ENCODE results near the gene SMIM31. TPM values are rescaled to one million over a fixed set of nuclear protein-coding genes. Genes with fewer than 3 reads are reported as not detected.

Gene SMIM31
- not detected in 3 replicates for polyA plus RNA-seq
- polyA plus RNA-seq (2011; ENCODE audit: low read depth) = not detected
- polyA plus RNA-seq (2011; cell fraction: cytosol; rRNA removed) = not detected in 2 replicates
- polyA plus RNA-seq (2011; cell fraction: nucleus; rRNA removed) = not detected in 2 replicates
- polyA plus RNA-seq (2012; ENCODE audit: low replicate concordance) = not detected in 2 replicates
- polyA minus RNA-seq = not detected in 3 replicates
- polyA minus RNA-seq (2011; cell fraction: cytosol; rRNA and poly(A)+ RNA removed) = not detected
- not detected in 2 replicates for polyA minus RNA-seq (2011; cell fraction: nucleus; rRNA and poly(A)+ RNA removed)

- no peak for TF ChIP-seq EZH2 (IDR thresholded peaks at IDR 0.05; ENCODE audit: low read length)
- TF ChIP-seq CTCF (optimal IDR thresholded peaks at IDR 0.05 in 1 of 3, IDR thresholded peaks at IDR 0.05 in 1 of 3, conservative IDR thresholded peaks at IDR 0.05 in 1 of 3; ENCODE audit: extremely low read depth in 1 of 3, insufficient read depth in 2 of 3, low read length in 3 of 3) = no peak
- Histone ChIP-seq H3K9me1 (ENCODE audit: control insufficient read depth, extremely low read depth, insufficient read depth, low read length) (no peaks in the 10 kb centered on the region), H3K4me2 (ENCODE audit: control insufficient read depth, extremely low read depth, insufficient read depth, low read depth, low read length) (no peak within 1 kb of the TSS), H2AFZ (ENCODE audit: control insufficient read depth, low read length) (no peak within 1 kb of the TSS), H3K27ac (ENCODE audit: control insufficient read depth, insufficient read depth, low read length) (no peak within 1 kb of the TSS), H3K79me2 (ENCODE audit: control insufficient read depth, insufficient read depth, low read length) (no peaks in the 10 kb centered on the region), H3K27me3 (ENCODE audit: control insufficient read depth, extremely low read depth, insufficient read depth, low read length) (no peaks in the 10 kb centered on the region), H3K36me3 (ENCODE audit: control insufficient read depth in 2 of 2, extremely low read depth in 1 of 2, insufficient read depth in 2 of 2, low read length in 2 of 2) (no peaks in the 10 kb centered on the region), H4K20me1 (ENCODE audit: control insufficient read depth, extremely low read depth, insufficient read depth, low read length) (no peaks in the 10 kb centered on the region), H3K4me1 (ENCODE audit: control insufficient read depth, extremely low read depth, insufficient read depth, low read length) (no peaks in the 10 kb centered on the region), H3K9ac (ENCODE audit: control insufficient read depth, extremely low read depth, insufficient read depth, low read length) (no peak within 1 kb of the TSS), H3K9me3 (ENCODE audit: control insufficient read depth, low read depth, low read length) (no peaks in the 10 kb centered on the region), H3K4me3 (ENCODE audit: control insufficient read depth in 2 of 3, extremely low read depth in 1 of 3, insufficient read depth in 2 of 3, low read depth in 1 of 3, low read length in 3 of 3) (no peak within 1 kb of the TSS)
- DNase-seq (ENCODE audit: low read depth, low spot score) (no peak), FAIRE-seq (no peak)
- dilution Hi-C loops (cut with MboI; ENCODE audit: extremely low pct_ligation_motif_present, low sequenced_read_pairs) = no loop called here
Observed at GRCh38 chr4:164753873-164754488, at the start of gene SMIM31. SMIM31 (plus strand) TSS chr4:164754131; CDS start chr4:164770444, 16,313 bp downstream.

GRCh38 chr4:164706675-164707074 is 47.3 kb upstream of the SMIM31 start:
- Histone ChIP-seq H3K4me1 (ENCODE audit: control insufficient read depth, extremely low read depth, insufficient read depth, low read length) (no peaks in the 10 kb centered on the region), H3K27me3 (ENCODE audit: control insufficient read depth, extremely low read depth, insufficient read depth, low read length) (no peaks in the 10 kb centered on the region), H3K4me3 (ENCODE audit: control insufficient read depth in 2 of 3, extremely low read depth in 1 of 3, insufficient read depth in 2 of 3, low read depth in 1 of 3, low read length in 3 of 3) (no peak overlapping the region), H3K9me1 (ENCODE audit: control insufficient read depth, extremely low read depth, insufficient read depth, low read length) (no peaks in the 10 kb centered on the region), H3K27ac (ENCODE audit: control insufficient read depth, insufficient read depth, low read length) (no peak overlapping the region), H2AFZ (ENCODE audit: control insufficient read depth, low read length) (no peak overlapping the region), H3K79me2 (ENCODE audit: control insufficient read depth, insufficient read depth, low read length) (no peaks in the 10 kb centered on the region), H3K9ac (ENCODE audit: control insufficient read depth, extremely low read depth, insufficient read depth, low read length) (no peak overlapping the region), H3K9me3 (ENCODE audit: control insufficient read depth, low read depth, low read length) (no peaks in the 10 kb centered on the region), H4K20me1 (ENCODE audit: control insufficient read depth, extremely low read depth, insufficient read depth, low read length) (no peaks in the 10 kb centered on the region), H3K36me3 (ENCODE audit: control insufficient read depth in 2 of 2, extremely low read depth in 1 of 2, insufficient read depth in 2 of 2, low read length in 2 of 2) (no peaks in the 10 kb centered on the region), H3K4me2 (ENCODE audit: control insufficient read depth, extremely low read depth, insufficient read depth, low read depth, low read length) (no peak overlapping the region)
- dilution Hi-C loops (cut with MboI; ENCODE audit: extremely low pct_ligation_motif_present, low sequenced_read_pairs) = no loop called here
- no peak for FAIRE-seq
- TF ChIP-seq CTCF (optimal IDR thresholded peaks at IDR 0.05 in 1 of 3, IDR thresholded peaks at IDR 0.05 in 1 of 3, conservative IDR thresholded peaks at IDR 0.05 in 1 of 3; ENCODE audit: extremely low read depth in 1 of 3, insufficient read depth in 2 of 3, low read length in 3 of 3) (no peak), EZH2 (IDR thresholded peaks at IDR 0.05; ENCODE audit: low read length) (no peak)
- DNase-seq (ENCODE audit: low read depth, low spot score) = no peak

Data from keratinocyte (primary cell).